SHP77 treated with DMSO at 0.1 percent for 48 hours (cell line): ENCODE measurements around the gene STK32B.

Experiments
- DNase-seq: peaks from one replicate; lab custom pipeline; 2025; lab: John Stamatoyannopoulos, UW

STK32B gene

GRCh38 chr4:5067908-5068307 lies 16.6 kb downstream of the STK32B start:
- no peak for DNase-seq

- no peak for DNase-seq
Measured at GRCh38 chr4:5069901-5070300, 18.6 kb downstream of the STK32B start.

GRCh38 chr4:5072948-5073347 lies 21.7 kb downstream of the STK32B start:
- no peak for DNase-seq

GRCh38 chr4:5078009-5078408 lies 26.7 kb downstream of the STK32B start:
- no peak for DNase-seq

GRCh38 chr4:5079581-5079980 lies 28.3 kb downstream of the STK32B start:
- DNase-seq = no peak

- no peak for DNase-seq
Measured at GRCh38 chr4:5081441-5081999, 30.2 kb downstream of the STK32B start.

- no peak for DNase-seq
Measured at GRCh38 chr4:5082376-5082775, 31.1 kb downstream of the STK32B start.

- no peak for DNase-seq
Measured at GRCh38 chr4:5084911-5085475, 33.7 kb downstream of the STK32B start.

GRCh38 chr4:5086535-5086934 lies 35.3 kb downstream of the STK32B start:
- DNase-seq = no peak

- DNase-seq = no peak
Measured at GRCh38 chr4:5096261-5096660, 45.0 kb downstream of the STK32B start.

- DNase-seq = no peak
Measured at GRCh38 chr4:5098176-5098575, 46.9 kb downstream of the STK32B start.

- DNase-seq = no peak
Measured at GRCh38 chr4:5100336-5100735, 49.1 kb downstream of the STK32B start.

- no peak for DNase-seq
Measured at GRCh38 chr4:5100986-5101385, 49.7 kb downstream of the STK32B start.

- DNase-seq = no peak
Measured at GRCh38 chr4:5101571-5101970, 50.3 kb downstream of the STK32B start.

- DNase-seq = no peak
Measured at GRCh38 chr4:5110901-5111300, 59.6 kb downstream of the STK32B start.

GRCh38 chr4:5112333-5113095 lies 61.2 kb downstream of the STK32B start:
- no peak for DNase-seq

GRCh38 chr4:5114950-5115349 lies 63.7 kb downstream of the STK32B start:
- DNase-seq = no peak

- DNase-seq = no peak
Measured at GRCh38 chr4:5118091-5118786, 67.0 kb downstream of the STK32B start.

- DNase-seq = no peak
Measured at GRCh38 chr4:5118994-5119835, 67.9 kb downstream of the STK32B start.

- no peak for DNase-seq
Measured at GRCh38 chr4:5120067-5120466, 68.8 kb downstream of the STK32B start.

- no peak for DNase-seq
Measured at GRCh38 chr4:5120468-5120867, 69.2 kb downstream of the STK32B start.

- DNase-seq = no peak
Measured at GRCh38 chr4:5122114-5122513, 70.8 kb downstream of the STK32B start.
